Neural progenitor cell (in vitro differentiated cells): Measurements from ENCODE around the gene MYO16.

Source experiments
- CTCF ChIP-seq: fragments of 200-600 bp; sonication (generic); IDR thresholded peaks from 2 replicates; pipeline ENCODE4 v1.5.1; 2017; ENCODE audit warnings: antibody characterized with exemption, mild to moderate bottlenecking
- EZH2 ChIP-seq: fragments of 200-600 bp; sonication (generic); IDR thresholded peaks from 2 replicates; pipeline ENCODE4 v1.6.1; 2017; ENCODE audit warnings: antibody characterized with exemption, mild to moderate bottlenecking, moderate library complexity
- EZH2phosphoT487 ChIP-seq: fragments of 200-600 bp; sonication (generic); IDR thresholded peaks from 2 replicates; pipeline ENCODE4 v1.6.1; 2017; ENCODE audit warnings: antibody characterized with exemption

GRCh38 chr13:108785844-108786243, 156.4 kb downstream of the MYO16 start:
- TF ChIP-seq CTCF (no peak), EZH2 (no peak), EZH2phosphoT487 (no peak)
